ENCODE results near the gene ZNF580. TPM values are rescaled to one million over a fixed set of nuclear protein-coding genes. Genes with fewer than 3 reads are reported as not detected.
A peak's percentile ranks its signal among the peaks of the same experiment; 100 is the strongest.

Gene ZNF580
- total and polyA plus RNA-seq, 2 of the 13 experiments (the other 11 are each of a cell fraction or from before 2014, with no cell fraction given) = 4.4 to 6.0 TPM

DNA sequence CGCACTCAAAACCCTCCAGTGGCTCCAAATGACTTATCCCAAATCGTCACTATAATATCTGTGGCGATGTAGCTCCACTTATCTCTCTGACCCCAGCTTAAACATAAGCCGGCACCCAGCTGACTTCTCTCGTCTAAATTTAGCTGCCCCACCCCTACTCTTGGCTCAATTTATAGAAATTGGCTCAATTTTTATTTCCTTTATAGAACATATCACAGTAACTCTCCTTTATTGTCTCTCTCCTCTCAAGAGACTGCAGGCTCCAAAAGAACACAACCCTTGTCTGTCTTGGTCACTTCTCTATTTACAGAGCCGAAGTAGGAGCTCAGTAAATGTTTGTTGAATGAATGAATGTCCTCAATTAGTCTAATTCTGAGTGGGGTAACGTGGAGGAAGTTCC, 17.2 kb upstream of the ZNF580 start:
- Histone ChIP-seq H3K4me1 (ENCODE audit: insufficient read depth, low read length) (peaks cover 29% of the 10 kb centered on the region), H4K20me1 (ENCODE audit: insufficient read depth, low read length) (peaks cover 14% of the 10 kb centered on the region; the same call in 1 of the 2 replicates), H3K4me3 (replicated peaks in 1 of 3; ENCODE audit: insufficient read depth in 1 of 3, low read depth in 2 of 3, low read length in 3 of 3) (peak overlapping the region; percentile 29 to 58 (median 55)), H3K27ac (ENCODE audit: extremely low read length, insufficient read depth, low read length) (peak overlapping the region; percentile 26), H3K9ac (ENCODE audit: insufficient read depth, low read depth, low read length) (no peak overlapping the region), H3K9me3 (ENCODE audit: low read length) (no peaks in the 10 kb centered on the region), H3K27me3 (ENCODE audit: control insufficient read depth in 1 of 2, insufficient read depth in 2 of 2, low read length in 2 of 2) (no peaks in the 10 kb centered on the region), H3K36me3 (replicated peaks in 1 of 2; ENCODE audit: control insufficient read depth in 1 of 2, insufficient read depth in 2 of 2, low read length in 2 of 2) (0 out of 5 replicates have a peak, but pooled peaks cover 0 to 3% of the 10 kb centered on the region in 2 experiments), H3K4me2 (ENCODE audit: low read depth, low read length) (peak overlapping the region; percentile 82), H2AFZ (ENCODE audit: low read length) (no peak overlapping the region), H3K79me2 (ENCODE audit: insufficient read depth, low read length) (peaks cover 4% of the 10 kb centered on the region)
- in situ Hi-C loops (cut with HindIII; ENCODE audit: extremely low pct_ligation_motif_present, low pct_unique_long_range_greater_than_20kb) (no loop called here), intact Hi-C loops (cut with micrococcal nuclease; ENCODE audit: unreplicated experiment) (no loop called here)
- CTCF ChIA-PET (ENCODE audit: low intra/inter-chr PET ratio, low total read pairs) = no interaction called here
- BruUV-seq (replicated peaks) = TSS peak; percentile 59
- FAIRE-seq (no peak), ATAC-seq (no peak), DNase-seq (ENCODE audit: low spot score) (no peak)
- 86% methylated on average over 7 of the region's 7 CpGs for WGBS (ENCODE audit: low lambda C conversion rate)
- POLR2A ChIA-PET = interaction anchor here (1.6 to 2.8 kb wide), 4 partner anchors 9 to 31 kb away, joined by 8 to 23 read pairs (median 10); partner anchors contain the start of genes U2AF2 and ZNF865
- TF ChIP-seq HDAC1 (CRISPR knock-in tag; IDR thresholded peaks at IDR 0.05) (no peak), ZSCAN29 (CRISPR knock-in tag; conservative IDR thresholded peaks at IDR 0.05) (no peak), FOXC1 (CRISPR knock-in tag; IDR thresholded peaks at IDR 0.05; ENCODE audit: borderline replicate concordance) (no peak), NFYC (CRISPR knock-in tag; IDR thresholded peaks at IDR 0.05) (no peak), KIAA2018 (CRISPR knock-in tag; IDR thresholded peaks at IDR 0.05; ENCODE audit: borderline replicate concordance) (no peak), RFXAP (CRISPR knock-in tag; IDR thresholded peaks at IDR 0.05; ENCODE audit: borderline replicate concordance) (no peak), ARID5B (CRISPR knock-in tag; IDR thresholded peaks at IDR 0.05) (no peak), ADNP (CRISPR knock-in tag; IDR thresholded peaks at IDR 0.05) (no peak), ZBTB26 (CRISPR knock-in tag; IDR thresholded peaks at IDR 0.05; ENCODE audit: borderline replicate concordance) (no peak), ZNF441 (CRISPR knock-in tag; IDR thresholded peaks at IDR 0.05; ENCODE audit: borderline replicate concordance) (no peak), ZNF563 (CRISPR knock-in tag; IDR thresholded peaks at IDR 0.05) (no peak), SRY (CRISPR knock-in tag; IDR thresholded peaks at IDR 0.05) (no peak)
